ENCODE results near the gene LAMP1. TPM values are rescaled to one million over a fixed set of nuclear protein-coding genes. Genes with fewer than 3 reads are reported as not detected.

The LAMP1 gene
- total RNA-seq, 4 donors from 2014 or later = 97.9 to 151 (median 128) TPM

DNA sequence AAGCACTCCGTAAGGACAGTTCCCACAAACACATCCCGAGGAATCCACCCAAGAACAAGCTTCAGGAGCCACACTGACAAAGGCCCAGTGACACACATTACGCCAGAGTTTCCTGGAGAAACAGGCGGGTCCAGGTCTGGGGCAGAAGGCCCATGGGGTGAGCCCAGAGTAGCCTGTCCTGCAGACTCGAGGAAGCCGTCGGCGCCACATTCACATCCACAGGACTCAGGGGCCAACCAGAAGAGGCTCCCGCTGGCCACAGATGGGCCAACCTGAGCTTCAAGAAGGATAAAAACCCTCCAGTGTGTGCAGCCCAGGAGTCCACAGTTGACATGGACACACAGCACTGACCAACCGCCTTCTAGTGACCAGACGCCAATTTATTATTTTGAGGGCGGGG lies 35.6 kb downstream of the LAMP1 start:
- H3K4me1 ChIP-seq = no peaks in the 10 kb centered on the region
- peaks cover 0 to 3% of the 10 kb centered on the region in 2 donors for H3K36me3 ChIP-seq
- ATAC-seq = no peak
- no peaks in the 10 kb centered on the region for H3K27me3 ChIP-seq
- TF ChIP-seq POLR2A (IDR thresholded peaks at IDR 0.05) (no peak), EP300 (IDR thresholded peaks at IDR 0.05) (no peak), POLR2AphosphoS5 (IDR thresholded peaks at IDR 0.05) (no peak), CTCF (IDR thresholded peaks at IDR 0.05) (no peak)
- 100% methylated on average over 3 of the region's 12 CpGs; no CpG with 5 or more reads in 1 of the 2 donors for WGBS, 2 donors (ENCODE audit: low coverage in 1 of 2)
- H3K4me3 ChIP-seq = no peak overlapping the region
- H3K9me3 ChIP-seq = no peaks in the 10 kb centered on the region
- H3K27ac ChIP-seq = no peak overlapping the region

GRCh38 chr13:113333076-113333475 lies 36.0 kb downstream of the LAMP1 start:
- Histone ChIP-seq H3K4me1 (no peaks in the 10 kb centered on the region), H3K27me3 (no peaks in the 10 kb centered on the region), H3K36me3 (peaks cover 0 to 5% of the 10 kb centered on the region in 2 donors), H3K4me3 (no peak overlapping the region), H3K27ac (no peak overlapping the region), H3K9me3 (no peaks in the 10 kb centered on the region)
- no peak for ATAC-seq
- TF ChIP-seq POLR2AphosphoS5 (IDR thresholded peaks at IDR 0.05) (no peak), EP300 (IDR thresholded peaks at IDR 0.05) (no peak), POLR2A (IDR thresholded peaks at IDR 0.05) (no peak), CTCF (IDR thresholded peaks at IDR 0.05) (no peak)
- WGBS, 2 donors (ENCODE audit: low coverage in 1 of 2) = 92 to 100% methylated on average over 4 to 8 of the region's 14 CpGs

GRCh38 chr13:113337556-113337955 lies 40.5 kb downstream of the LAMP1 start:
- TF ChIP-seq POLR2A (IDR thresholded peaks at IDR 0.05) (no peak), POLR2AphosphoS5 (IDR thresholded peaks at IDR 0.05) (no peak), CTCF (IDR thresholded peaks at IDR 0.05) (no peak), EP300 (IDR thresholded peaks at IDR 0.05) (no peak)
- Histone ChIP-seq H3K27me3 (no peaks in the 10 kb centered on the region), H3K9me3 (no peaks in the 10 kb centered on the region), H3K4me1 (no peaks in the 10 kb centered on the region), H3K27ac (no peak overlapping the region), H3K36me3 (peaks cover 0 to 18% of the 10 kb centered on the region in 2 donors), H3K4me3 (no peak overlapping the region)
- no peak for ATAC-seq
- WGBS, 2 donors (ENCODE audit: low coverage in 1 of 2) = 44 to 65% methylated on average over 4 to 6 of the region's 17 CpGs

DNA sequence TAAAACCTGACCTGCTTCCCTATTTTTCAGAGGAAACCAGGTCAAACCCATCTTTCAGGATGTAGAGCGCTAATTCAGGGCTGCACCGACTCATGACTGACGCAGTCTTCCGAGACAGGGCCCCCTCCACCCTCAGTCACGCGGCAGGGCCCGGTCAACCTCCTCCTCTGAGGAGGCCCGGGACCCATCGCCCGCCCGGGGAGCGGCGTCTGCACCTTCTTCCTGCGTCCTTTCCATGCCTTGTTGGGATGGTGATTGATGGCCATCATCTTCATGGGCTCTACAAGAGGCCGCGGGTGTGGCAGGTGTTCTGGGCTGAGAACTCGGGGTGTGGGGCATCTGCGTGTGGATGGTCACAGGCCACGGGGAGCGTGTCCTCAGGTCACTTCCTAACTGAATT lies 40.9 kb downstream of the LAMP1 start:
- no peak for ATAC-seq
- H3K27me3 ChIP-seq = no peaks in the 10 kb centered on the region
- TF ChIP-seq POLR2AphosphoS5 (IDR thresholded peaks at IDR 0.05) = no peak
- peaks cover 0 to 22% of the 10 kb centered on the region in 2 donors for H3K36me3 ChIP-seq
- no peak overlapping the region for H3K4me3 ChIP-seq
- 93% methylated on average over 3 of the region's 20 CpGs; no CpG with 5 or more reads in 1 of the 2 donors for WGBS, 2 donors (ENCODE audit: low coverage in 1 of 2)
- no peaks in the 10 kb centered on the region for H3K9me3 ChIP-seq
- no peaks in the 10 kb centered on the region for H3K4me1 ChIP-seq
- H3K27ac ChIP-seq = no peak overlapping the region

GRCh38 chr13:113338451-113338850 lies 41.4 kb downstream of the LAMP1 start:
- no peaks in the 10 kb centered on the region for H3K27me3 ChIP-seq
- H3K27ac ChIP-seq = no peak overlapping the region
- no peak overlapping the region for H3K4me3 ChIP-seq
- 87 to 92% methylated on average over 7 to 12 of the region's 15 CpGs for WGBS, 2 donors (ENCODE audit: low coverage in 1 of 2)
- no peaks in the 10 kb centered on the region for H3K4me1 ChIP-seq
- peaks cover 0 to 27% of the 10 kb centered on the region in 2 donors for H3K36me3 ChIP-seq
- no peaks in the 10 kb centered on the region for H3K9me3 ChIP-seq
- TF ChIP-seq POLR2A (IDR thresholded peaks at IDR 0.05) = no peak
- no peak for TF ChIP-seq CTCF (IDR thresholded peaks at IDR 0.05)
- no peak for TF ChIP-seq EP300 (IDR thresholded peaks at IDR 0.05)
- TF ChIP-seq POLR2AphosphoS5 (IDR thresholded peaks at IDR 0.05) = no peak
- ATAC-seq = no peak
